ENCODE measurements around the gene VPS13D.
"Not testable (repeated sequence)": the region's sequence is repeated elsewhere in the genome, so short reads cannot be mapped to it uniquely, and the experiment has no call there.

The VPS13D gene

DNA sequence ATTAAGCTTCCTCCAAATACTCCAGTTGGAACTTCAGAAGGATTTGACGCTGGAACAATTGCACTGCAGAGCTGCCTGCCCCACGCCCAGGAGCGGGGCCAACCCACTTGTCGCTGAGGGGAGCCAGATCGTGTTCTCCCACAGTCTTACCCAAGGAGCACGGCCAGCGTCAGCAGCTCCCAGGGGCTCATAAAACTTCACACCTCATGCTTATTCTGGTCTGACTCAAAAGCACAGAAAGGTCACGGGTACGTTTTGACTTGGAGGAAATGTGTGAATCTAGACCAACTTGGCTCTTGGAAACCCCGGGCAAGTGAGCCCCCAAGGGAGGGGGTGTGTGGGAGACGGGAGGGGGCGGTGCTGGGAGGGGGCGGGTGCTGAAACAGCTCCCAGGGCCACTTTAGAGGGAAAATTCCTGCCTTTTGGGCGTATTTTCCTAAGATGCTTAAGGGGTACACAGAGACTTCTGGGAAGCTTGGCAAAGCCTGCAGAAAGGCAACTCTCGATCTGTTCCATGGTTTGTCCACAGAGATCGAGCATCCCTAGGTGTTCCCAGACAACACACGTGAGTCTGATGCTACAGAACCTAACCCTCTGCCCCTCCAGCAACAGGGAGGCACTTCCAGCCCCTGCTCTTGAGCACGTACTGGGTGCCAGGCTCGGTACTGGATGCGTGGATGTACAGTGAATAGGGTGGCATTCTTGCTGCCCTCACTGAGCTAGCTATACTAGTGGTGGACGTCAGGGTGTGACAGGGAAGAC is 289.3 kb downstream of the VPS13D start:
- 81 to 83% methylated on average over 18 of the region's 21 CpGs for WGBS, 2 experiments (ENCODE audit: insufficient coverage in 2 of 2)
- no peaks in the 10 kb centered on the region for H3K36me3 ChIP-seq (ENCODE audit: control insufficient read depth, insufficient read depth, low read length)
- no peaks in the 10 kb centered on the region for H3K9me3 ChIP-seq (ENCODE audit: control insufficient read depth, low read length)
- H3K4me3 ChIP-seq (ENCODE audit: extremely low read depth, insufficient read depth, low read length, poor library complexity, severe bottlenecking): no peak overlapping the region
- no peaks in the 10 kb centered on the region for H3K4me1 ChIP-seq (ENCODE audit: control insufficient read depth, insufficient read depth, low read length, poor library complexity, severe bottlenecking)
- H3K27ac ChIP-seq (ENCODE audit: low read depth, low read length, severe bottlenecking): no peak overlapping the region

DNA sequence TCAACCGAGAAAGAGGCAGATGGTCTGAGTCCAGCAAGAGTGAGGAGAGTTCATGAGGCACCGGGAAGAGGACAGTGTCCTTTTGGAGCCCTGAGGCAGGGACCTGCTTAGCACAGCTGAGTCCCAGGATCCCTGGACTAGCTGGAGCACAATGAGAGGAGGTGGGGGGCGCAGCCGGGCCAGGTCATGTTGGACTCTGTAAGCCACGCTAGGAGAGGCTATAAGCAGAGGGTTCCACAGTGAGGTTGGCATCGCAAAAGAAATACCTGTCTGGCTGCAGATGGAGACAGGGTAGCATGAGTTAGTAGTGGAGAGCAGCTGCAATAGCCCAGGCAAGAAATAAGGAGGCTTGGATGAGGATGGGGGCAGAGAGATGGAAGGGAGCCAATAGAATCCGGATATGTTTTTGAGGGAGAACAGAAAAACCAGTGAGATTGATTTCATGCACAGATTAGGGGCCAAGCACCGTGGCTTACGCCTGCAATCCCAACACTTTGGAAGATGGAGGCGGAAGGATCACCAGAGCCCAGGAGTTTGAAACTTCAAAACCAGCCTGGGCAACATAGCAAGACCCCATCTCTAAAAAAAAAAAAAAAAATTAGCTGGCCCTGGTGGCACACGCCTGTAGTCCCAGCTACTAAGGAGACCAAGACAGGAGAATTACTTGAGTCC is 290.0 kb downstream of the VPS13D start:
- no peaks in the 10 kb centered on the region for H3K4me1 ChIP-seq (ENCODE audit: control insufficient read depth, insufficient read depth, low read length, poor library complexity, severe bottlenecking)
- no peaks in the 10 kb centered on the region for H3K9me3 ChIP-seq (ENCODE audit: control insufficient read depth, low read length)
- H3K4me3 ChIP-seq (ENCODE audit: extremely low read depth, insufficient read depth, low read length, poor library complexity, severe bottlenecking): no peak overlapping the region
- no peaks in the 10 kb centered on the region for H3K36me3 ChIP-seq (ENCODE audit: control insufficient read depth, insufficient read depth, low read length)
- no peak overlapping the region for H3K27ac ChIP-seq (ENCODE audit: low read depth, low read length, severe bottlenecking)
- 95% methylated on average over 10 to 11 of the region's 11 CpGs for WGBS, 2 experiments (ENCODE audit: insufficient coverage in 2 of 2)

DNA sequence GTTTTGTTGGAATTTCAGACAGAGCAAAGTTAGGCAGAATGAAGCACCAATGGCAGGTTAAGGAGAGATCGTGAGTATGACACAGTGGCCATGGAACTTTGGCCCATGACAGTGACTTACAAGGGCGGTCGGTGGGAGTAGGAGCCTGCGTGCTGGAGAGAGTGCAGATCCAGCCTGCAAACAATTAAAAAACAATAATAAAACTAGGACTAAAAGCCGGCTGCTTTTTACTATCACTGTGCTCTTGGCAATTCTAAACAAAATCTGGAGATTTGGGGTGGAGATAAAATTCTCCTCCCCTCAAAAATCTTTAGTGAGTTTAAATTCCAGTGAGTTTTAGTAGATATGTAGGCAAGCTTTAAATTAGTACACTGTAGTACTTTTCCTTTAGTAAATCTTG is 291.3 kb downstream of the VPS13D start:
- no peak overlapping the region for H3K4me3 ChIP-seq (ENCODE audit: extremely low read depth, insufficient read depth, low read length, poor library complexity, severe bottlenecking)
- H3K9me3 ChIP-seq (ENCODE audit: control insufficient read depth, low read length): no peaks in the 10 kb centered on the region
- no peak overlapping the region for H3K27ac ChIP-seq (ENCODE audit: low read depth, low read length, severe bottlenecking)
- WGBS, 2 experiments (ENCODE audit: insufficient coverage in 2 of 2): 69 to 100% methylated on average over 1 to 3 of the region's 5 CpGs
- H3K36me3 ChIP-seq (ENCODE audit: control insufficient read depth, insufficient read depth, low read length): no peaks in the 10 kb centered on the region
- H3K4me1 ChIP-seq (ENCODE audit: control insufficient read depth, insufficient read depth, low read length, poor library complexity, severe bottlenecking): no peaks in the 10 kb centered on the region

DNA sequence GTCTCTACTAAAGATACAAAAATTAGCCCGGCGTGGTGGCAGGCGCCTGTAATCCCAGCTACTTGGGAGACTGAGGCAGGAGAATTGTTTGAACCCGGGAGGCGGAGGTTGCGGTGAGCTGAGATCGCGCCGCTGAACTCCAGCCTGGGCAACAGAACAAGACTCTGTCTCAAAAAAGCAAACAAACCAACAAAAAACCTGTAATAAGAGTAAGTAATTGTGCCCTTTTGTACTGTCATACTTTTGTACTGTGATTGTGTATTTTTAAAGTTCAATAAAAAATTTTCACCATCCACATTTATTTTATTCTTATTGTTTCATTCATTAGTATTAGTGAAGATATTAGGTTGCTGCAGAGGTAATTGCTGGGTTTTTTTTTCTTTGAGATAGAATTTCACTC is 292.9 kb downstream of the VPS13D start:
- not testable (repeated sequence) for H3K4me1 ChIP-seq (ENCODE audit: control insufficient read depth, insufficient read depth, low read length, poor library complexity, severe bottlenecking); H3K36me3 ChIP-seq (ENCODE audit: control insufficient read depth, insufficient read depth, low read length); H3K9me3 ChIP-seq (ENCODE audit: control insufficient read depth, low read length); H3K27ac ChIP-seq (ENCODE audit: low read depth, low read length, severe bottlenecking); H3K4me3 ChIP-seq (ENCODE audit: extremely low read depth, insufficient read depth, low read length, poor library complexity, severe bottlenecking)
- WGBS, 2 experiments (ENCODE audit: insufficient coverage in 2 of 2): 83 to 100% methylated on average over 1 to 3 of the region's 9 CpGs

DNA sequence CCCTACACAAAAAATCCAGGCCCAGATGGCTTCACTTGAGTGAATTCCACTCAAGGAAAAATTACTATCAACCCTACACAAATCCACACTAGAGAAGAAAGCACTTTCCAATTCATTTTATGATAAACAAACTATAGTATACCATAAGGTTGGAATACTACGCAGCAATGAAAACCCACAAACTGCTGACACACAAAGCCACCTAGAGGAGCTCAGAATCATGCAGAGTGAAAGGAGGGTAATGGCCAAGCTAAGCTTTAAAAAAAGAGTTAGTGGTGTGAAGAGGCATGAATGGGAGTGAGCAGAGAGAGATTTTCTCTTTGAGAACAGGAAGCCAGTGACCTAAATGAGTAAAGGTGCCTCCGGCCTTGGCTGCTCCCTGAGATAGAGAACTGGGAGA is 294.4 kb downstream of the VPS13D start:
- WGBS, 2 experiments (ENCODE audit: insufficient coverage in 2 of 2): 100% methylated on average over 1 of the region's 2 CpGs
- Histone ChIP-seq H3K27ac (ENCODE audit: low read depth, low read length, severe bottlenecking) (no peak overlapping the region), H3K9me3 (ENCODE audit: control insufficient read depth, low read length) (no peaks in the 10 kb centered on the region), H3K36me3 (ENCODE audit: control insufficient read depth, insufficient read depth, low read length) (no peaks in the 10 kb centered on the region), H3K4me3 (ENCODE audit: extremely low read depth, insufficient read depth, low read length, poor library complexity, severe bottlenecking) (no peak overlapping the region), H3K4me1 (ENCODE audit: control insufficient read depth, insufficient read depth, low read length, poor library complexity, severe bottlenecking) (peaks cover 4% of the 10 kb centered on the region)

DNA sequence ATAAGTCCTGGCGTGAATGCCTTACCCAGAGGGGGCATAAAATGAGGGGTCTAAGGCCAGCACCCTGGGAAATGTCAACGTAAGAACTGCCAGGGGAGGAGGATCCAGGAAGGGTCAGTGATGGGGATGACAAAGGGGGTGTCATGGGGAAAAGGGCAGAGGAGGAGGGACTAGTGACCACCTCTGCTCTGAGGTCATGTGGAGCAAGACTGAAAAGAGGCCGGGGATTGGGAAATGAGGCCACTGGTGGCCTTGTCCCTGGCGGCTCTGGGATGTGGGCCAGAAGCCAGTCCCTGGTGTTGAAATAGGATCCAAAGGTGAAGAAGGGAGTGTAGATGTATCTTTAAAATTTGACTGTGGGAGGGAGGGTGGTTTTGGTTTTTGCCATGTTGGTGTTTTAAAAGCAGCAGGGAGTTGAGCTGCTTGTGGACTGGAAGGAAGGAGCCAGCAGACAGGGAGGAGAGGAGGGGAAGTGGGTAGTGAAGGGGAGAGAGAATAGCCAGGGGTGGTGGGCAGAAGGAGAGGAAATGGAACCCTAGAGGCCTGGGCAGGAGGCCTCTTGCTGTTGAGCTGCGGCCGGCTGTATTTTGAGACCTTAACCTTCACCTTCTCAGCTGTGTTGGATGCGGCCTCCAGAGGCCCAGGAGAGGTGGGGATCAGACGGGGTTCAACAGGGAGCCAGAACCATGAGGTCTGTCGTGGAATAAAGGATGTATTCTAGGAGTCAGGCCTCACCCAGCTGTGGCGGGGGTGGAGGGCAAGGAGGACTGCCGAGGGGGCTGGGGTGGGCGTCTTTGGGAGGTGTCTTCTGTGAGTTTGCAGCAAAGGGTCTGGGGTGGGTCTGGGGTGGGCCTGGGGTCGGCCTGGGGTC is 295.7 kb downstream of the VPS13D start:
- H3K36me3 ChIP-seq (ENCODE audit: control insufficient read depth, insufficient read depth, low read length): no peaks in the 10 kb centered on the region
- H3K9me3 ChIP-seq (ENCODE audit: control insufficient read depth, low read length): no peaks in the 10 kb centered on the region
- H3K4me3 ChIP-seq (ENCODE audit: extremely low read depth, insufficient read depth, low read length, poor library complexity, severe bottlenecking): no peak overlapping the region
- H3K4me1 ChIP-seq (ENCODE audit: control insufficient read depth, insufficient read depth, low read length, poor library complexity, severe bottlenecking): peaks cover 13% of the 10 kb centered on the region
- WGBS, 2 experiments (ENCODE audit: insufficient coverage in 2 of 2): 94 to 95% methylated on average over 5 to 7 of the region's 13 CpGs
- no peak overlapping the region for H3K27ac ChIP-seq (ENCODE audit: low read depth, low read length, severe bottlenecking)

DNA sequence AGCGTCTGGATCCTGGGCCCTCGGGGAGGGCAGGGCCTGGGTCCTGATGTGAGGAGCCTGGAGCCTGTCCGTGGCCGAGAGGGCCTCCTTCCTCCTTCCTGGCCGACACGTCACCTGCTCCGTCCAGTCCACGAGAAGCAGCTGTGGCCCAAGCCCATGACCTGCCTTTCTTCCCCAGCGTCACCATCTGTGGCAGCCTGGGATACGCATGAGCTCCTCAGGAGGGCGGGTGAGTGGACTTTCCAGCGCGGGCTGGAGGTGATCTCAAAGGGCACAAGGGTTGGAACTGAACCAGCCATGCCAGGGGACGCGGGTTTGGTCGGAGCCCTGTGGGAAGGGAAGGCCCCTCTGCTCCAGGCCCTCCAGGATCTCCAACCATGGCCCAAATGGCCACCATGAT is 297.7 kb downstream of the VPS13D start:
- H3K4me3 ChIP-seq (ENCODE audit: extremely low read depth, insufficient read depth, low read length, poor library complexity, severe bottlenecking): no peak overlapping the region
- H3K4me1 ChIP-seq (ENCODE audit: control insufficient read depth, insufficient read depth, low read length, poor library complexity, severe bottlenecking): peaks cover 13% of the 10 kb centered on the region
- 90 to 95% methylated on average over 12 to 15 of the region's 16 CpGs for WGBS, 2 experiments (ENCODE audit: insufficient coverage in 2 of 2)
- H3K9me3 ChIP-seq (ENCODE audit: control insufficient read depth, low read length): no peaks in the 10 kb centered on the region
- no peak overlapping the region for H3K27ac ChIP-seq (ENCODE audit: low read depth, low read length, severe bottlenecking)
- H3K36me3 ChIP-seq (ENCODE audit: control insufficient read depth, insufficient read depth, low read length): no peaks in the 10 kb centered on the region

DNA sequence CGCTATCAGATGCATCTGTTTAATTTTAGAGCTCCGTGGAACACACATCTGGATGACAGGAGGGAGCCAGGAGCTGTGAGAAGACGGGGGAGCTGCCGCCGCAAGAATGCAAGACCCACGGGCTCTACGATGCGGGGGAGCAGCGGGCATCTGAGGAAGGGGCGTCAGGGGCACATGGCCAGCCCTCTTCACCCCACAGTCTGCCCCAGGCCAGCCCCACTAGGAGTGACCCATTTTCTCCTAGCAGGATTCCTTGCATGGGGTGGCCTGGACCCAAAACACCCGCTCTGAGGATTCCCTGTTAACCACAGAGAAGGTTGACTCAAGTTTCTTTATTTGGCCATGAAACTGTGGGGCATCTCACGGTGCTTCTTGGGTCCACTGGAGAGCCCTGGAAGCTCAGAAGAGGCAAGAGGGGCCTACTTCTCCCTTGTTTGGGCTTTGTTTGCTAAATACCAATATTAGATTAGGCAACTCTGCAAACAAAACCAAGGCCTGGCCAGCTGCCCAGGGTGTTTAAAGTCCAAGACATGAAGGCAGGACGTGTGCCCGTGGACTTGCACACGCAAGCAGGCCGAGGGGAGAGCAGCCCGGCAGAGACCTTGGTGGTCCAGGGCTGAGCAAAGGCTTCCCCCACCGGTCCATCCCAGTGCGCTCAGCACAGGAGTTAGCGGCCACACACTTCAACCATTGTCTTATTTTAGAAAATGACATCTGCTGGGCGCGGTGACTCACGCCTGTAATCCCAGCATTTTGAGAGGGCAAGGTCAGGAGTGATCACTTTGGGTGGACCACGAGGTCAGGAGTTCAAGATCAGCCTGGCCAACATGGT is 298.4 kb downstream of the VPS13D start:
- Histone ChIP-seq H3K27ac (ENCODE audit: low read depth, low read length, severe bottlenecking) (no peak overlapping the region), H3K4me1 (ENCODE audit: control insufficient read depth, insufficient read depth, low read length, poor library complexity, severe bottlenecking) (peaks cover 13% of the 10 kb centered on the region), H3K9me3 (ENCODE audit: control insufficient read depth, low read length) (no peaks in the 10 kb centered on the region), H3K4me3 (ENCODE audit: extremely low read depth, insufficient read depth, low read length, poor library complexity, severe bottlenecking) (no peak overlapping the region), H3K36me3 (ENCODE audit: control insufficient read depth, insufficient read depth, low read length) (no peaks in the 10 kb centered on the region)
- WGBS, 2 experiments (ENCODE audit: insufficient coverage in 2 of 2): 95 to 96% methylated on average over 22 to 24 of the region's 24 CpGs

DNA sequence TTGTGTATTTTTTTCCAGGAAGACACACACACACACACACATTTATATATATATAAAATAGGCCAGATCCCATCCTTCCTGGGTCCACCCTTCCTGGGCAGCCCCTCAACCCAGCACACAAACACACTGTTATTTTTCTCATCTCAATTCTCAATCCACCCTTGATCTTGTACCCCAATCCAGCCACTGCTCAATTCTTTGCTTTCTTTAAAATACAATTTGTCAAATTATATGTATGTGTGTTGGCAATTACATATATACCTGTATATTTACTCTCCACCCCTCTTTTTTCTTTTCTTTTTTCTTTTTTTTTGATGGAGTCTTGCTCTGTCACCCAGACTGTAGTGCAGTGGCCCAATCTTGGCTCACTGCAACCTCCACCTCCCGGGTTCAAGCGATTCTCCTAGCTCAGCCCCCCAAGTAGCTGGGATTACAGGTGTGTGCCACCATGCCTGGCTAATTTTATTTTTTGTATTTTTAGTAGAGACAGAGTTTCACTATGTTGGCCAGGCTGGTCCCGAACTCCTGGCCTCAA is 299.9 kb downstream of the VPS13D start:
- H3K4me3 ChIP-seq (ENCODE audit: extremely low read depth, insufficient read depth, low read length, poor library complexity, severe bottlenecking): no peak overlapping the region
- no peaks in the 10 kb centered on the region for H3K36me3 ChIP-seq (ENCODE audit: control insufficient read depth, insufficient read depth, low read length)
- no peak overlapping the region for H3K27ac ChIP-seq (ENCODE audit: low read depth, low read length, severe bottlenecking)
- H3K4me1 ChIP-seq (ENCODE audit: control insufficient read depth, insufficient read depth, low read length, poor library complexity, severe bottlenecking): peaks cover 13% of the 10 kb centered on the region
- 100% methylated on average over 3 of the region's 3 CpGs; no CpG with 5 or more reads in 1 of the 2 experiments for WGBS, 2 experiments (ENCODE audit: insufficient coverage in 2 of 2)
- H3K9me3 ChIP-seq (ENCODE audit: control insufficient read depth, low read length): no peaks in the 10 kb centered on the region
